Panc1 (cell line): ENCODE results near the gene CCR9.

Experiments used
- POLR2AphosphoS5 ChIP-seq: IDR thresholded peaks from 2 replicates; pipeline ENCODE4 v1.6.1; 2012; ENCODE audit warnings: mild to moderate bottlenecking, low read depth, low read length, moderate library complexity
- TF ChIP-seq, protein P1 (sequence below): fragments of 450-650 bp; IDR thresholded peaks from 2 replicates; pipeline ENCODE4 v1.5.1; 2017; ENCODE audit warnings: mild to moderate bottlenecking
- TF ChIP-seq, protein P2 (sequence below), 2 experiments: IDR thresholded peaks; 2 replicates each; pipeline ENCODE4 v1.6.1; 2011 to 2012; ENCODE audit warnings: low read depth in 2 of 2, control low read depth in 1 of 2, low read length in 1 of 2, mild to moderate bottlenecking in 1 of 2, moderate library complexity in 1 of 2; ENCODE audit not compliant: insufficient read depth in 1 of 2

DNA sequence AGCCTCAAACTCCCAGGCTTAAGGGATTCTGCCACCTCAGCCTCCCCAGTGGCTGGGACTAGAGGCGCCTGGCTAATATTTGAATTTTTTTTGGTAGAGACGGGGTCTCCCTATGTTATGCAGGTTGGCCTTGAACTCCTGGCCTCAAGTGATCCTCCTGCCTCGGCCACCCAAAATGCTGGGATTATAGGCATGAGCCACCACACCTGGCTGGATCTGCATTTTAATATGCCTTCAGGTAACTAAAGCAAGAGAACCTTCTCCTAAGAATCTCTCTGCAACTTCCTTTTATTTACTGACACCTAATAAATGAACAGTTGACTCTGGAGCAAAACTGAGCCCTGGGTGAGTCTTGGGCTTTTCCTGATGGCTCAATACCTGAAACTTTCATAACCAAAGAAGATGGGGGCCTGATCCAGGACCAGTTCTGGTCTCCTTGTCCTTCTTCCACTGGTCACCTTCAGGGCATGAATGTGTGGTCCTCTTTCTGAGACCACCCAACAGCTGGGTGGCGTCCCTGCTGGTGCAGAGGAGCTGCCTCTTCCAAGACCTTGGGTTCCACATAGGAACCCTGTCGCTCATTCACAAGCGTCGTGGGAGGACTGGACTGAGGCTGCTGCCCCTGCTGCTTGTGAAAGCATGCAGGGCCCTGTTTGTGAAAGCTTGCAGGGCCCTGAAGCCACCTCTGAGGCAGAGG, 28.2 kb downstream of the CCR9 start:
- TF ChIP-seq, protein P1, sequence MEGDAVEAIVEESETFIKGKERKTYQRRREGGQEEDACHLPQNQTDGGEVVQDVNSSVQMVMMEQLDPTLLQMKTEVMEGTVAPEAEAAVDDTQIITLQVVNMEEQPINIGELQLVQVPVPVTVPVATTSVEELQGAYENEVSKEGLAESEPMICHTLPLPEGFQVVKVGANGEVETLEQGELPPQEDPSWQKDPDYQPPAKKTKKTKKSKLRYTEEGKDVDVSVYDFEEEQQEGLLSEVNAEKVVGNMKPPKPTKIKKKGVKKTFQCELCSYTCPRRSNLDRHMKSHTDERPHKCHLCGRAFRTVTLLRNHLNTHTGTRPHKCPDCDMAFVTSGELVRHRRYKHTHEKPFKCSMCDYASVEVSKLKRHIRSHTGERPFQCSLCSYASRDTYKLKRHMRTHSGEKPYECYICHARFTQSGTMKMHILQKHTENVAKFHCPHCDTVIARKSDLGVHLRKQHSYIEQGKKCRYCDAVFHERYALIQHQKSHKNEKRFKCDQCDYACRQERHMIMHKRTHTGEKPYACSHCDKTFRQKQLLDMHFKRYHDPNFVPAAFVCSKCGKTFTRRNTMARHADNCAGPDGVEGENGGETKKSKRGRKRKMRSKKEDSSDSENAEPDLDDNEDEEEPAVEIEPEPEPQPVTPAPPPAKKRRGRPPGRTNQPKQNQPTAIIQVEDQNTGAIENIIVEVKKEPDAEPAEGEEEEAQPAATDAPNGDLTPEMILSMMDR = no peak
- no peak for TF ChIP-seq POLR2AphosphoS5
- TF ChIP-seq, protein P2, sequence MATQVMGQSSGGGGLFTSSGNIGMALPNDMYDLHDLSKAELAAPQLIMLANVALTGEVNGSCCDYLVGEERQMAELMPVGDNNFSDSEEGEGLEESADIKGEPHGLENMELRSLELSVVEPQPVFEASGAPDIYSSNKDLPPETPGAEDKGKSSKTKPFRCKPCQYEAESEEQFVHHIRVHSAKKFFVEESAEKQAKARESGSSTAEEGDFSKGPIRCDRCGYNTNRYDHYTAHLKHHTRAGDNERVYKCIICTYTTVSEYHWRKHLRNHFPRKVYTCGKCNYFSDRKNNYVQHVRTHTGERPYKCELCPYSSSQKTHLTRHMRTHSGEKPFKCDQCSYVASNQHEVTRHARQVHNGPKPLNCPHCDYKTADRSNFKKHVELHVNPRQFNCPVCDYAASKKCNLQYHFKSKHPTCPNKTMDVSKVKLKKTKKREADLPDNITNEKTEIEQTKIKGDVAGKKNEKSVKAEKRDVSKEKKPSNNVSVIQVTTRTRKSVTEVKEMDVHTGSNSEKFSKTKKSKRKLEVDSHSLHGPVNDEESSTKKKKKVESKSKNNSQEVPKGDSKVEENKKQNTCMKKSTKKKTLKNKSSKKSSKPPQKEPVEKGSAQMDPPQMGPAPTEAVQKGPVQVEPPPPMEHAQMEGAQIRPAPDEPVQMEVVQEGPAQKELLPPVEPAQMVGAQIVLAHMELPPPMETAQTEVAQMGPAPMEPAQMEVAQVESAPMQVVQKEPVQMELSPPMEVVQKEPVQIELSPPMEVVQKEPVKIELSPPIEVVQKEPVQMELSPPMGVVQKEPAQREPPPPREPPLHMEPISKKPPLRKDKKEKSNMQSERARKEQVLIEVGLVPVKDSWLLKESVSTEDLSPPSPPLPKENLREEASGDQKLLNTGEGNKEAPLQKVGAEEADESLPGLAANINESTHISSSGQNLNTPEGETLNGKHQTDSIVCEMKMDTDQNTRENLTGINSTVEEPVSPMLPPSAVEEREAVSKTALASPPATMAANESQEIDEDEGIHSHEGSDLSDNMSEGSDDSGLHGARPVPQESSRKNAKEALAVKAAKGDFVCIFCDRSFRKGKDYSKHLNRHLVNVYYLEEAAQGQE (IDR thresholded peaks at IDR 0.05; ENCODE audit: insufficient read depth in 1 of 2, low read depth in 2 of 2, low read length in 1 of 2) = no peak
